GM21786 (cell line): ENCODE results near the gene KRTAP5-1.
"Not testable (repeated sequence)": the region's sequence is repeated elsewhere in the genome, so short reads cannot be mapped to it uniquely, and the experiment has no call there.

Source experiments
- ATAC-seq: cut with Tn5 transposase; IDR thresholded peaks from one replicate; pipeline ENCODE4 v1.9.1; 2021; ENCODE audit not compliant: unreplicated experiment

KRTAP5-1 gene

GRCh38 chr11:1584661-1585370 is at the start of gene KRTAP5-1:
TSS of gene KRTAP5-1 (minus strand) at chr11:1585283. CDS start at chr11:1585249, 34 bp downstream.
- ATAC-seq: not testable (repeated sequence)

DNA sequence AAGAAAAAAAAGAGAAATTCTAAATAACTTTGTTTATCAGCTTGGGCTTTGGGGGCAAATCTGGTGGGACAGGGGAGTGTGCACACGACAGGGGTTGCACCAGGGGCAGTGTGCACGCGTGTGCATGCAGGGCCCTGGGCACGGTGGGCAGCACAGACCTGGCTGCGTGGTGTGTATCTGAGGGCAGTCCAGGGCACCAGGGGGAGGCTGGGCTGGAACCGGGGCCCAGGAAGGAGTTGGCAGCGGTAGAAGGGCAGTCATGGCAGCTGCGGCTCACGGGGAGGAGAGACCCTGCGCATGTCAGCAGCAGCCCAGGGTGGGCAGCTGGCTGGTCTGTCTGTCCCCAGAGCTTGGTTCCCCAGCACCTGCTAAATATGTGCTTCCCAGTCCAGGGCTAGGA is 48.8 kb upstream of the KRTAP5-1 start:
- ATAC-seq: no peak

- no peak for ATAC-seq
Measured at GRCh38 chr11:1632053-1632714, 47.1 kb upstream of the KRTAP5-1 start.

GRCh38 chr11:1631066-1631568 is 46.0 kb upstream of the KRTAP5-1 start:
- ATAC-seq: no peak

DNA sequence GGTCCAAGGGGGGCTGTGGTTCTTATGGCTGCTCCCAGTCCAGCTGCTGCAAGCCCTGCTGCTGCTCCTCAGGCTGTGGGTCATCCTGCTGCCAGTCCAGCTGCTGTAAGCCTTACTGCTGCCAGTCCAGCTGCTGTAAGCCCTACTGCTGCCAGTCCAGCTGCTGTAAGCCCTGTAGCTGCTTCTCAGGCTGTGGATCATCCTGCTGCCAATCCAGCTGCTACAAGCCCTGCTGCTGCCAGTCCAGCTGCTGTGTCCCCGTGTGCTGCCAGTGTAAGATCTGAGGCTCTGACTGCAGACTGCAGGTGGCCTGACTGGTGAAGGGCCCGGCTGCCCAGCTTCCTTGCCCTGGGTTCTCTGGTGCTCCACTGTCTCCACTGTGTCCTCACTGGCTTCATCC is 45.2 kb upstream of the KRTAP5-1 start:
- ATAC-seq: no peak

- no peak for ATAC-seq
Measured at GRCh38 chr11:1629326-1630185, 44.5 kb upstream of the KRTAP5-1 start, which contains the start of gene KRTAP5-5. TSS of gene KRTAP5-5 (plus strand) at chr11:1629775. CDS start at chr11:1629841, 66 bp downstream.

DNA sequence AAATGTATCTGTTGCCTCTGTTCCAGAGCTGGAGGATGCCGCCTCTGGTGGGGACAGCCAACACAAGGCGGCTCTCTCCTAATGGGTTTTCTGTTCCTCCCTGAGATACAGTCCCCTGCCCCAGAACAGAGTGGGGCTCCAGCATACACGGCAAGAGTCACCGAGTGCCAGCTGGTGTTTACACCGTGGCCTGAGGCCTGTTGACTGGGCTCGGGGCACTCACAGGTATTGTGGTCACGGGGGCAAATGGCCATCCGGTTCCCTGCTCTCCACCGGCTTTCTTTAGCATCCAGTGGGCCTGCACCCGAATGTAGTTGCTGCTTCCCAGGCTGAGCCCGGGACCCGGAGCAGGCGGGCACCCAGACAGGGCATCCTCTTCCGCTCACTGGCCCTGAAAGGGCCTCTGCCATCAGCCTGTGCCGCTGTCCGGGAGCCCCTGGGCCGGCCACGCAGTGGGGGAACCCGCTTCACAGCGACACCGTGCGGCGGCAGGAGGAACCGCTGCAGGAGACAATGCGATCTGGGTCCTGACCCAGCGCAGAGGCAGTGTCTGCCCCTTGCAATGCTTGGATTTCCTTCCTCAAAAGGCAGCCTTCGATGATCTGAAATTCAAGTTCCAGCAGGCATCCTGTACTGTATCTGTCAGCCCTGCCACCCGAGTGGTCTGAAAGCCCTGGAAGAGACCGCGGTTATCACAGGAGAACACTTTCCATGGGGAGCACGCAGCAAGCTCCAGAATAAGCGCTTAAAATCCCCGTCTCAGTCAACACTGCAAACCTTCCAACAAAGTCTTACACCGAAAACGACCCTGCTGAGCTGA is 43.6 kb upstream of the KRTAP5-1 start:
- ATAC-seq: peak; percentile 65

DNA sequence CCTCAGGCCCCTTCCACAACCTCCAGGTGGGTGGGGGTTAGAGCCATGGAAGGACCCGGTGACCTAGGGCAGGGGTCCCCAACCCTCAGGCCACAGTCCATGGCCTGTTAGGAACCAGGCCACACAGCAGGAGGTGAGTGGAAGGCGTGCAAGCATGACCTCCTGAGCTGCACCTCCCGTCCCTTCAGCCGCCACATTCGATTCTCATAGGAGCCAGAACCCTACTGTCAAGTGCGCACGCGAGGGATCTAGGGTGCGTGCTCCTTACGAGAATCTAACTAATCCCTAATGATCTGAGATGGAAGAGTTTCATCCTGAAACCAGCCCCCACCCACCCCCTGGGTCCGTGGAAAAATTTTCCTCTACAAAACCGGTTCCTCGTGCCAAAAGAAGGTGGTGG is 40.5 kb upstream of the KRTAP5-1 start:
- no peak for ATAC-seq

DNA sequence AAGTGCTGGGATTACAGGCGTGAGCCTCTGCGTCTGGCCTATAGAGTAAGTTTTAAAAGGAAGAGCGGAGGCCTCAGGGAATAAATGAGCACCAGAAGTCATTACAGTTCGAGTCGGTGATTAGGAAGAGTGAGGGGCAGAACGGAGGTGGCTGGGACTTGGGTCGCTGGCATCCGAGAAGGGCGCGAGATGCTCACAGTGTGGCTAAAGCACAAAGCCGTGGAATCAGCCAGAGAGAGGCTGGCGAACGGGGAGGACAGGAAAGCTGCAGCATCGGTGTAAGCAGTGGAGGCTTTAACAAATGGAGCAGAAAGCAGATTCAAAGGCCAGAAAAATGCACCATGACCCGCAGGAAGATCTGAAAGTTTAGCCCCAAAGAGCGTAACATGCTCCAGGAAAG is 39.5 kb upstream of the KRTAP5-1 start:
- no peak for ATAC-seq

DNA sequence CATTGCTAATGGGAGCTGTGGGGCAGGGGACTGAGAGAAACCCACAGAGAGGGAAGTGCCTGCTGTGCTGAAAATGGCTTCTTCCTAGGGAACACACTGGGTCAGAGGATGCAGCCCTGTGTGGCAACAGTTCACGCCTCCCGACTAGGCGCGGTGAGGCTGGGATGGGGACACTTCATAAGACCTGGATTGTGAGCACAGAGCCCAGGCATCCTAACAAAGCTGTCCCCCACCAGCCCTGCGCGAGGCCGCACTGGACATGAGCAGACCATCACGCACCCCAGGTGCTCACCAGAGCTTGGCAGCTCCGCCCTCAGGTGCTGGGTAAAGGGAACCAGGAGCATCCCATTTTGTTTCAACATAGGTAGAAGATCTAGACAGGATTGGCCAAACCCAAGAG is 38.6 kb upstream of the KRTAP5-1 start:
- no peak for ATAC-seq

GRCh38 chr11:1622086-1622485 is 37.0 kb upstream of the KRTAP5-1 start, which contains the start of gene KRTAP5-4:
TSS of gene KRTAP5-4 (minus strand) at chr11:1622138. CDS start at chr11:1622093, 45 bp downstream.
- ATAC-seq: no peak

- ATAC-seq: no peak
Measured at GRCh38 chr11:1619449-1619848, 34.4 kb upstream of the KRTAP5-1 start.

- no peak for ATAC-seq
Measured at GRCh38 chr11:1618231-1618630, 33.1 kb upstream of the KRTAP5-1 start.

DNA sequence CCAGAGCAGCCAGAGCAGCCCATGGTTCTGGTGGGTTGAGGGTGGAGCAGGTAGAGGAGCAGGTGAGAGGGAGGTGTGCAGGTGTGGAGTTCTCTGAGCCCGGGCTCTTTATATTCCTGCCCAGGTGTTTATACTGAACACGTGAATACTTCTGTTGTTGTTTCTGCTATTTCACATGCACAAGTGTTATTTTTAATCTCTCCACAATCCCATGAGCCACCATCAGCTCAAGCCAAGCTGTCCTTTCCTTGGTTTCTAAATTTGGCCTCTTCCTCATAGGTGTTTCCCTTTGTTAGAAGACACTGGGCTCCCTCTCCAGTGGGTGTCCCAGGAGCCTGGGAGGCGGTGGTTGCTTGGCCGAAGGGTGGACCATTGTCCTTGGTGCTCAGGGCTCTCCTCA is 23.3 kb upstream of the KRTAP5-1 start, which contains the start of gene KRTAP5-3:
Gene KRTAP5-3 (minus strand): TSS at position 101 of the 400 bp plus-strand sequence. CDS start 78 bp downstream, at position 23.
- ATAC-seq: no peak

DNA sequence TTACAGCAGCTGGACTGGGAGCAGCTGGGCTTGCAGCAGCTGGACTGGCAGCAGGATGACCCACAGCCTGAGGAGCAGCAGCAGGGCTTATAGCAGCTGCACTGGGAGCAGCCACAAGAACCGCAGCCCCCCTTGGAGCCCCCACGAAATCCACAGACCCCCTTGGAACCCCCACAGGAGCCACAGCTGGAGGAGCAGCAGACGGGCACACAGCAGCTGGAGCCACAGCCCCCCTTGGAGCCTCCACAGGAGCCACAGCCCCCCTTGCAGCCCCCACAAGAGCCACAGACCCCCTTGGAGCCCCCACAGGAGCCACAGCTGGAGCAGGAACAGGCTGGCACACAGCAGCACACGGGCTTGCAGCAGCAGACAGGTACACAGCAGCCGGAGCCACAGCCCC is 22.8 kb upstream of the KRTAP5-1 start:
- not testable (repeated sequence) for ATAC-seq

- ATAC-seq: not testable (repeated sequence)
Measured at GRCh38 chr11:1607156-1607845, 22.2 kb upstream of the KRTAP5-1 start.

DNA sequence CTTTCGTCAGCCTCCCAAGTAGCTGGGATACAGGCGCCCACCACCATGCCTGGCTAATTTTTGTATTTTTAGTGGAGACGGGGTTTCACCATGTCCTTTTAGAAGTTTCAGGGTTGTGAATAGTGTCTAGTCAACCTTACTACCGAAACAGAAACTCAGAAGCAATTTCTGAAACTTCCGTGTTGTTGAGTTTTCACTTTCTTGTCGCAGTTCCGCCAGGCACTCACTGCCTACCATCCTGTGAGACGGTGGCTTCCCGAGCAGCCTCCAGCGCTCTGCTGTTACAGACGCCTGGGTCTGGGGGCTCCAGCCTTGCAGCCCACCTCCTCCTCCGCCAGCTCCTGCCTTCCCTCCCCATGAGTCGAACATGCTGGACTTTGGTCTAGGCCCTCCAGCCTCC is 20.8 kb upstream of the KRTAP5-1 start:
- peak; percentile 99 for ATAC-seq

GRCh38 chr11:1604711-1605110 is 19.6 kb upstream of the KRTAP5-1 start:
- no peak for ATAC-seq

DNA sequence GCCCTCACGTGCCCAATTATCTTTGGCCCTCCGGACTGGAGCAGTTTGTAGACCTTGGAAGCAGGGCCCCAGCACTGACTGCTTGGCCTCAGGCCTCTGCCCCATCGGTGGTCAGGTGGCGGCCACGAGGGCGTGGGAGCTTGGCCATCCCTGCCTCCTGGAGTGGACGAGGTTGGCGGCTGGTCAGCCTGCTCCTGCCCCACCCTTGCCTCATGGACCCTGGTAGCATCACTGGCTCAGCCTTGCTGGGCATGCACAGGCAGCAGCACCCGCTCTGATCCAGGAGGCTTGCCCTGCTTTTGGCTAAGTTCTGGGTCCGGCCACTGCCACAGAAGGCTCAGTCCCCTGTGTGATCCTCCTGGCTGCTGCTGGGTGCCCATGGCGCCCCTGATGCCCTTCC is 19.1 kb upstream of the KRTAP5-1 start:
- no peak for ATAC-seq

GRCh38 chr11:1603629-1604028 is 18.5 kb upstream of the KRTAP5-1 start:
- ATAC-seq: no peak
